Embryonic facial prominence (tissue), 1 donor: ENCODE measurements around the gene RELL1.
A peak's percentile ranks its signal among the peaks of the same experiment; 100 is the strongest.
"Not testable (repeated sequence)": the region's sequence is repeated elsewhere in the genome, so short reads cannot be mapped to it uniquely, and the experiment has no call there.

Experiments used
- DNase-seq: peaks from one replicate; pipeline ENCODE4 v3.0.0-alpha.2; 2016; ENCODE audit errors: extremely low spot score

The RELL1 gene

GRCh38 chr4:37693030-37693429, 6.9 kb upstream of the RELL1 start:
- no peak for DNase-seq

GRCh38 chr4:37690976-37691375, 4.8 kb upstream of the RELL1 start:
- no peak for DNase-seq

GRCh38 chr4:37689353-37690095, 3.3 kb upstream of the RELL1 start:
- no peak for DNase-seq

- DNase-seq = no peak
Observed at GRCh38 chr4:37687681-37688080, 1.5 kb upstream of the RELL1 start.

- no peak for DNase-seq
Observed at GRCh38 chr4:37687194-37687562, 1.0 kb upstream of the RELL1 start.

- no peak for DNase-seq
Observed at GRCh38 chr4:37685823-37686372, 278 bp downstream of the RELL1 start.

DNA sequence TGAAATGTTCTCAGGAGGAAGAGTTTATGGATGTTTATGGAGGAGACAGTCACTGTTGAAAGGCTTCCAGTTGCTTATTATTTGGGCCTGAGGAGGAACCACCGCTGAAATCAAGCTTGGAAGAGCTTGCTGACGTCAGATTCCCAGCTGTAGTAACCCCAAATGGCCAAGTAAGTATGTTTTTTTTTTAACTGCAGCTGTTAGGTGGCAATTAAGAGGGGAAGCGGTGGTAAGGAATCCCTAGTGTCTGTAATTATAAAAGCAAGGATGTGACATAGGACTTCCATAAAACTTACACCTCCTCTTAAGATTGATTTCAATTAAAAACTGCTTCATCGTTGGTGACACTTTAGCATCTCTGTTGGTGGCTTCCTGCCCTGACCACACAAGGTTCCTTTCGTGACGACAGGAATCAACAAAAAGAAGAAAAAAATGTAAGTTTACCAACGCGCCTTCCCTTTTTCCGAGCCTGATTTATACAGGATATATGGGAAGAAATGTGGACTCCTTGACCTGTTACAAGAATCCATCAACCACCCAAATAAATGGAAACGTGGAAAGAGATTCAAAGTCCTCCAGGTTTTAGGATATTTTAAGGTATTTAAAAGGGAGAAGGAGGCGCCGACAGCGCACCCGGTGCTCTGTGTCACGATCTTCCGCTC, 884 bp downstream of the RELL1 start:
- DNase-seq = peak; percentile 43

- DNase-seq = no peak
Observed at GRCh38 chr4:37684154-37684553, 2.0 kb downstream of the RELL1 start.

DNA sequence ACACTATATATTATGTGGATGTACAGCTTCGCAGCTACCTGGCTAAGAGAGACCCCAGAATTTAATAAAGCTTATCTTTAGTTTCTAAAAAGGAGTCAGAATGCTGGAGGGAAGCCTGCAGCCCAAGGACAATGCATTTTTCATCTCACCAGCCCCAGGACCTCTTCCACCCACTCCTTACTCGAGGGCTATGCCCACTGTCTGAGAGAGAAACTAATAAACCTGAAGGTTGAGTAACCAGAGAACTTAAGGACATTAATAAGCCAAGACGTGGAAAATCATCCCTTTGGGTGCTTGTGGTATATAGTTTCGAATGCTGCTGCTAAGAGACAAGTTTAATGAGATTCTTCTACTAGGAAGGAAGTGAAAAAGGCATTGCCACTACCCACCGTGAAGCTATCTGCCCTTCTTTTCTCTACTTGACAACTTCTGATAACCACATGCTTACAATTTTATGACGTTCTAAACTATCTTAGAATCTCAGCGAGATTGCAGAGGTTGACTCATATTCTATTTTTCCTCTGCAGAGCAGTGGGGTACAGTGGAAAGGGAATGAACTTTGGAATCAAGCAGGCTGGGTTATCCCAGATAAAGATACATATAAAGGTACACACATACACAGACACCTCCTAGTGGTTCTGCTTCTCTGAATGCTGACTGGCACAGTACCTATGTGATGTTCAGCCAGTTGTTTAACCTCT, 3.3 kb downstream of the RELL1 start:
- DNase-seq = no peak

DNA sequence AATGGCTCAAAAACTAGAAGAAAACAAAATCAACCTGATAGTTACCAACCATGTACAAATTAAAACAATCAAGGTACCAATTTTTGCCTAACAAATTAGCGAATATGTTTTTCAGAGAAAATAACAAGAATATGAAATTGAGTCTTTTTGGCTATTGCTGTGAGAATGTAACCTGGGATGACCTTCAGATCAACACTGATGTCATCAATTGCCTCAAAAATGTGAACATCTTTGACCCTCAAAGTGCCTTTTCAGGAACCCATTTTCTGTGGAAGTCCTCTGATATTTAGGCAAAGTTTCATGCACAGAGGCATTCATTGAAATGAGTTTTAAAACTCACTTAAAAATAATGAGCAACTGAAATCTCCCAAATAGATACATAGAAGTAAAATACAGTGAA, 6.1 kb downstream of the RELL1 start:
- no peak for DNase-seq

GRCh38 chr4:37679301-37679700, 6.9 kb downstream of the RELL1 start:
- DNase-seq = no peak

DNA sequence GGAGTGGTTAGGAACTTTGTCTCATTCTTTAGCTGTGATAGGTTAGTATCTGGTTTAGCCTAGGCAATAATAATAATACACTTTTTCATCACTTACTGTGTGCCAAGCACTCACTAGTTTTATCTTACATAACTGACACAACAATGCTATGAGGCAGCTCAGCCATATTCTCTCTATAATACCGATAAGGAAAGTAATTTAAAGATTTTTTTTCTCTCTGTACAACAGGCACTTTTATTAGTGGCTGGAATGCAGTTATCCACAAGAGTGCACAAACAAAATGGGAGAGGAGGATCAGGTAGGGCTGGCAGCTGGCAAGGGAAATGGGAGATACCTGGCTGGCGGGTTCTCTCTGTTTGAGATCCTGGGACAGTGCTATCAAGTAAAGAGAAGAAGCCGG, 7.6 kb downstream of the RELL1 start:
- no peak for DNase-seq

DNA sequence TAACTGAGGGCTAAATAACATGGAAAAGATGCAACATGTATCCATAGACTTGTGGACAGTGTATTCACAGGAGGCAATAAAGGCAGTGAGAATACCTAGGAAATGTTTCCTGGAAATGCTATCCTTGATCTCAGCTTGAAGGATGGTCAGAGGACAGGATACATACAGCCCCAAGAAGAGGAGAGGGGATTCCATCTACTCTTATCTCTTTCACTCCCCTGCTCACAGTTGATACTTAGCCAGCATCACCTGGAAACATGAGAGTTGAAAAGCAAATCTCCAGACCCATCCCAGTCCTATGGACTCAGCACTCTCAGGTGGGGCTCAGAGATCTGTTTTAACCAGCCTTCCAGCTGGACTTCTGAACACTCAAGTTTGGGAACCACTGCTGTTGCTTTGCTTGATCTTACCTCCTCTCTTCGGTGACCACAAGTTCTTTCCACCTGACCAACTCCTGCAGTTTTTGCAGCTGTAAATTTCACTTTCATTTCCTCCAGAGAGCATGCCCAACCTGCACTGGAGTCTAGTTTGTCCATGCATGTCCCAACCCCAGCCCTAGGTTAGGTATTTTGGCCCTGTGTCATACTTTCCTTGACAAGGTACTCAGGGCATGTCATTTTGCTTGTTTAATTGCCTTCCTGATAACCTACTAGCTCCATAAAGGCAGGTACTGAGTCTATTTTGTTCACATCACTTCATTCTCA, 10.4 kb downstream of the RELL1 start:
- no peak for DNase-seq

GRCh38 chr4:37674439-37674838, 11.7 kb downstream of the RELL1 start:
- no peak for DNase-seq

- DNase-seq = no peak
Observed at GRCh38 chr4:37673538-37674192, 12.5 kb downstream of the RELL1 start.

GRCh38 chr4:37671072-37671471, 15.1 kb downstream of the RELL1 start:
- no peak for DNase-seq

GRCh38 chr4:37670249-37670648, 15.9 kb downstream of the RELL1 start:
- DNase-seq = no peak

GRCh38 chr4:37669124-37669523, 17.1 kb downstream of the RELL1 start:
- DNase-seq = not testable (repeated sequence)

- no peak for DNase-seq
Observed at GRCh38 chr4:37667197-37668100, 18.7 kb downstream of the RELL1 start.

GRCh38 chr4:37666625-37667071, 19.5 kb downstream of the RELL1 start:
- DNase-seq = no peak
